GM19324 (cell line): Measurements from ENCODE around the gene ZNF548.
"Not testable (repeated sequence)": the region's sequence is repeated elsewhere in the genome, so short reads cannot be mapped to it uniquely, and the experiment has no call there.

Experiments used
- ATAC-seq: cut with Tn5 transposase; IDR thresholded peaks from one replicate; pipeline ENCODE4 v1.9.1; 2021; ENCODE audit warnings: mild to moderate bottlenecking, moderate library complexity; ENCODE audit not compliant: unreplicated experiment, low FRiP score

The ZNF548 gene

GRCh38 chr19:57389730-57390598 lies at the start of gene ZNF548:
Gene ZNF548 (plus strand): TSS chr19:57389854. CDS start chr19:57390100, 246 bp downstream.
- ATAC-seq = peak; percentile 99

GRCh38 chr19:57342582-57342981 lies 47.1 kb upstream of the ZNF548 start:
- no peak for ATAC-seq

- ATAC-seq = no peak
Observed at GRCh38 chr19:57348136-57348535, 41.5 kb upstream of the ZNF548 start.

- peak; percentile 97 for ATAC-seq
Observed at GRCh38 chr19:57350877-57351805, 38.5 kb upstream of the ZNF548 start, which contains the start of gene ZNF304. Gene ZNF304 (plus strand): TSS chr19:57351271. CDS start chr19:57351665, 394 bp downstream.

- ATAC-seq = no peak
Observed at GRCh38 chr19:57351867-57352266, 37.8 kb upstream of the ZNF548 start.

GRCh38 chr19:57355916-57356315 lies 33.7 kb upstream of the ZNF548 start:
- ATAC-seq = no peak

- no peak for ATAC-seq
Observed at GRCh38 chr19:57357406-57357805, 32.2 kb upstream of the ZNF548 start.

GRCh38 chr19:57359300-57359699 lies 30.4 kb upstream of the ZNF548 start:
- ATAC-seq = no peak

- ATAC-seq = no peak
Observed at GRCh38 chr19:57362419-57362818, 27.2 kb upstream of the ZNF548 start.

GRCh38 chr19:57362997-57363687 lies 26.5 kb upstream of the ZNF548 start, which contains the start of the genes TRAPPC2B and ZNF547:
Gene TRAPPC2B (plus strand): TSS chr19:57363551. CDS start chr19:57364834, 1,283 bp downstream.
Gene ZNF547 (plus strand): TSS chr19:57363551. CDS start chr19:57368556, 5,005 bp downstream.
- peak; percentile 96 for ATAC-seq

- ATAC-seq = no peak
Observed at GRCh38 chr19:57363688-57364181, 25.9 kb upstream of the ZNF548 start.

- ATAC-seq = no peak
Observed at GRCh38 chr19:57366776-57367175, 22.9 kb upstream of the ZNF548 start.

- no peak for ATAC-seq
Observed at GRCh38 chr19:57374179-57374578, 15.5 kb upstream of the ZNF548 start.

- ATAC-seq = not testable (repeated sequence)
Observed at GRCh38 chr19:57374647-57375046, 15.0 kb upstream of the ZNF548 start.

- no peak for ATAC-seq
Observed at GRCh38 chr19:57376151-57376550, 13.5 kb upstream of the ZNF548 start.

- ATAC-seq = no peak
Observed at GRCh38 chr19:57377498-57378146, 12.0 kb upstream of the ZNF548 start.

GRCh38 chr19:57380923-57381322 lies 8.7 kb upstream of the ZNF548 start:
- ATAC-seq = no peak

- ATAC-seq = no peak
Observed at GRCh38 chr19:57382806-57383488, 6.7 kb upstream of the ZNF548 start.

GRCh38 chr19:57389194-57389729 lies 392 bp upstream of the ZNF548 start:
- peak; percentile 16 for ATAC-seq
